Measurements from ENCODE around the gene SSX4.
"Not testable (repeated sequence)": the region's sequence is repeated elsewhere in the genome, so short reads cannot be mapped to it uniquely, and the experiment has no call there.

The SSX4 gene

GRCh38 chrX:48383239-48383638 lies at the start of gene SSX4:
SSX4 (plus strand) TSS chrX:48383539; CDS start chrX:48384054, 515 bp downstream.
- CTCF ChIA-PET; POLR2A ChIA-PET; DNase-seq (ENCODE audit: extremely low spot score): not testable (repeated sequence)

GRCh38 chrX:48346059-48346458 lies 37.3 kb upstream of the SSX4 start:
- CTCF ChIA-PET, POLR2A ChIA-PET: not testable (repeated sequence)

GRCh38 chrX:48356315-48357094 lies 26.8 kb upstream of the SSX4 start, which contains the start of gene SSX3:
SSX3 (minus strand) TSS chrX:48356703; CDS start chrX:48355249, 1,454 bp downstream.
- CTCF ChIA-PET; DNase-seq (ENCODE audit: extremely low spot score); POLR2A ChIA-PET: not testable (repeated sequence)

More at GRCh38 chrX:48346059-48346458, 37.3 kb upstream of the SSX4 start:
- DNase-seq (ENCODE audit: extremely low spot score) = not testable (repeated sequence)

GRCh38 chrX:48357681-48358080 lies 25.7 kb upstream of the SSX4 start:
- ChIA-PET POLR2A (no interaction called here), CTCF (no interaction called here)
- TF ChIP-seq SP1 (IDR thresholded peaks at IDR 0.05) (no peak), NFRKB (IDR thresholded peaks at IDR 0.05) (no peak), FOXA1 (IDR thresholded peaks at IDR 0.05) (no peak), ARNT (IDR thresholded peaks at IDR 0.05) (no peak), TARDBP (IDR thresholded peaks at IDR 0.05) (no peak), HDGF (IDR thresholded peaks at IDR 0.05; ENCODE audit: borderline replicate concordance) (no peak), SUZ12 (IDR thresholded peaks at IDR 0.05) (no peak)
- DNase-seq (ENCODE audit: extremely low spot score) = no peak

GRCh38 chrX:48359281-48359680 lies 24.1 kb upstream of the SSX4 start:
- POLR2A ChIA-PET; CTCF ChIA-PET; DNase-seq (ENCODE audit: extremely low spot score): not testable (repeated sequence)

- POLR2A ChIA-PET; CTCF ChIA-PET; DNase-seq (ENCODE audit: extremely low spot score): not testable (repeated sequence)
Measured at GRCh38 chrX:48367717-48368408, 15.5 kb upstream of the SSX4 start.

GRCh38 chrX:48370408-48370807 lies 12.9 kb upstream of the SSX4 start:
- POLR2A ChIA-PET, CTCF ChIA-PET: not testable (repeated sequence)

GRCh38 chrX:48396931-48397330 lies 13.6 kb downstream of the SSX4 start:
- CTCF ChIA-PET; POLR2A ChIA-PET; DNase-seq (ENCODE audit: extremely low spot score): not testable (repeated sequence)

More at GRCh38 chrX:48370408-48370807, 12.9 kb upstream of the SSX4 start:
- DNase-seq (ENCODE audit: extremely low spot score) = not testable (repeated sequence)

GRCh38 chrX:48397825-48398224 lies 14.5 kb downstream of the SSX4 start:
- CTCF ChIA-PET; POLR2A ChIA-PET; DNase-seq (ENCODE audit: extremely low spot score): not testable (repeated sequence)

GRCh38 chrX:48411860-48412259 lies 28.5 kb downstream of the SSX4 start, which contains the start of gene SSX4B:
SSX4B (minus strand) TSS chrX:48411960; CDS start chrX:48411372, 588 bp downstream.
- DNase-seq (ENCODE audit: extremely low spot score); CTCF ChIA-PET; POLR2A ChIA-PET: not testable (repeated sequence)

GRCh38 chrX:48427027-48427716 lies 43.8 kb downstream of the SSX4 start:
- DNase-seq (ENCODE audit: extremely low spot score); POLR2A ChIA-PET; CTCF ChIA-PET: not testable (repeated sequence)

GRCh38 chrX:48429606-48430005 lies 46.3 kb downstream of the SSX4 start:
- POLR2A ChIA-PET, CTCF ChIA-PET: not testable (repeated sequence)
- peak; percentile 3 for DNase-seq (ENCODE audit: extremely low spot score)

- DNase-seq (ENCODE audit: extremely low spot score); CTCF ChIA-PET; POLR2A ChIA-PET: not testable (repeated sequence)
Measured at GRCh38 chrX:48430166-48430565, 46.8 kb downstream of the SSX4 start.

- DNase-seq (ENCODE audit: extremely low spot score); POLR2A ChIA-PET; CTCF ChIA-PET: not testable (repeated sequence)
Measured at GRCh38 chrX:48433713-48434112, 50.4 kb downstream of the SSX4 start.
